GM23338 (cell line): ENCODE results near the gene GLI3.

ENCODE experiments used
- CREB1 ChIP-seq: fragments of 250-450 bp; sonication (Bioruptor Pico); IDR thresholded peaks from 2 replicates; pipeline ENCODE4 v1.5.0; 2020; ENCODE audit warnings: low read depth, mild to moderate bottlenecking, moderate library complexity
- CTCF ChIP-seq, 2 experiments: fragments of 200-600 bp in 1 of 2; sonication (generic) in 1 of 2; conservative IDR thresholded peaks; 2 replicates each; pipeline versions ENCODE4 v1.5.1 to v1.6.1; 2016 to 2017; ENCODE audit warnings: antibody characterized with exemption in 2 of 2, low read depth in 2 of 2, mild to moderate bottlenecking in 2 of 2, moderate library complexity in 1 of 2
- ETS1 ChIP-seq: IDR thresholded peaks from 2 replicates; pipeline ENCODE4 v1.6.1; 2016; ENCODE audit warnings: antibody characterized with exemption
- POLR2AphosphoS5 ChIP-seq: IDR thresholded peaks from 2 replicates; pipeline ENCODE4 v1.6.1; 2016; ENCODE audit warnings: antibody characterized with exemption, low read depth
- REST ChIP-seq: IDR thresholded peaks from one replicate; pipeline ENCODE4 v1.6.1; 2018; ENCODE audit warnings: antibody characterized with exemption; ENCODE audit not compliant: unreplicated experiment

- no peak for TF ChIP-seq CREB1
- TF ChIP-seq CTCF (conservative IDR thresholded peaks at IDR 0.05; ENCODE audit: low read depth in 2 of 2): no peak
- no peak for TF ChIP-seq ETS1
- TF ChIP-seq POLR2AphosphoS5: no peak
- TF ChIP-seq REST: no peak
These were observed 212.5 kb downstream of the GLI3 start for GRCh38 chr7:42024537-42024936.
